Activated CD8-positive, alpha-beta T cell treated with anti-CD3 and anti-CD28 coated beads for 36 hours (primary cell): ENCODE measurements around the gene ITGBL1. TPM values are rescaled to one million over a fixed set of nuclear protein-coding genes. Genes with fewer than 3 reads are reported as not detected.

Experiments used
- ATAC-seq: fragments of 200-7000 bp; cut with Tn5 transposase; one replicate; pipeline ENCODE4 v1.10.0; 2021; ENCODE audit warnings: mild to moderate bottlenecking, moderate library complexity
- CTCF ChIA-PET: fragments of 350-600 bp; sonication (Branson Sonifier 250); formaldehyde crosslinking; loops from one replicate; lab custom pipeline; 2021; ENCODE audit warnings: antibody characterized with exemption; lab: Charles Lee
- POLR2A ChIA-PET: fragments of 350-600 bp; sonication (Branson Sonifier 250); formaldehyde crosslinking; loops from one replicate; lab custom pipeline; 2021; ENCODE audit warnings: antibody characterized with exemption; lab: Charles Lee
- DNase-seq: peaks from one replicate; pipeline ENCODE4 v3.0.0-alpha.2; 2020
- H3K27ac Mint-ChIP-seq: one replicate; pipeline ENCODE4 v1.8.0; 2021; ENCODE audit warnings: mild to moderate bottlenecking, mixed read lengths
- H3K27me3 Mint-ChIP-seq: one replicate; pipeline ENCODE4 v1.8.0; 2021; ENCODE audit warnings: mixed read lengths
- H3K36me3 Mint-ChIP-seq: one replicate; pipeline ENCODE4 v1.8.0; 2021; ENCODE audit warnings: low read depth, mixed read lengths
- H3K4me1 Mint-ChIP-seq: one replicate; pipeline ENCODE4 v1.8.0; 2021; ENCODE audit warnings: low read depth, mixed read lengths
- H3K4me3 Mint-ChIP-seq: one replicate; pipeline ENCODE4 v1.8.0; 2021; ENCODE audit warnings: mild to moderate bottlenecking, moderate library complexity, mixed read lengths
- H3K9me3 Mint-ChIP-seq: one replicate; pipeline ENCODE4 v1.8.0; 2021; ENCODE audit warnings: mixed read lengths
- intact Hi-C: fragments of 100-400 bp; cut with micrococcal nuclease; formaldehyde crosslinking; loops from one replicate; pipeline ENCODE4 v1.10.0; 2022
- total RNA-seq, 2 experiments: library from RNA; stranded (reverse); gene quantifications; one replicate each; pipeline ENCODE4 v1.2.3, GENCODE V29; 2021
- TF ChIP-seq, protein P1 (sequence below): fragments of 200-600 bp; IDR thresholded peaks from one replicate; pipeline ENCODE4 v1.8.0; 2022; ENCODE audit warnings: antibody characterized with exemption, mild to moderate bottlenecking

ITGBL1 gene
- total RNA-seq, 2 experiments from 2014 or later, result not detected

DNA sequence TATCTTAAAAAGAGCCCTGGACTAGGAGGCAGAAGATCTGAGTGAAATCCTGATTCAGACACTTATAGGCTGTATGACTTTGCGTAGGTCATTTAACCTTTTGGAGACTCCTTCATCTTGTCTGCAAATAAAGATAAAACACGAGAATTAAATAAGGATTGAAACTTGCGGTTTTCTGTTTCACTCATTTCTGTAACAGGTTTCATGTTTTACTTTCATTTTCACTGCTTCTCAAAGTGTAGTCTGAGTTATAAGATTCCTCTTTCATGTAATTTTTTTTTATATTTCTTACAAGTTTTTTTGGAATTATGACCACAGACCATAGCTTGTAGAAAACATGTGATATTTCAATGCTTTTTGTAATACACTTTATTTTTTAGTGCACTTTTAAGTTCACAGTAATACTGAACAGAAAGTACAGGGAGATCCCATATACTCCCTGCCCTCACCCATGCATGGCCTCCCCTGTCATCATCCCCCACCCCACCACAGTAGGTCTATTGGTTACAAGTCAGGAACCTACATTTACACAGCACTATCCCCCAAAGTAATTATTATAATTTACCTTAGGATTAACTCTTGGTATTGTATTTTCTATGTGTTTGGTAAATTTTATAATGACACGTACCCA lies 174.6 kb downstream of the ITGBL1 start:
- Mint-ChIP-seq H3K9me3 (no peaks in the 10 kb centered on the region), H3K4me1 (peaks cover 43% of the 10 kb centered on the region), H3K27ac (peak overlapping the region; percentile 59), H3K36me3 (no peaks in the 10 kb centered on the region), H3K4me3 (peak overlapping the region; percentile 30), H3K27me3 (no peaks in the 10 kb centered on the region)
- intact Hi-C loops, result loop anchor here (5.0 to 10.0 kb wide), 2 partner anchors 105 to 768 kb away; no protein-coding TSS in a partner anchor
- ATAC-seq (peak; percentile 86), DNase-seq (peak; percentile 65)
- ChIA-PET POLR2A (no interaction called here), CTCF (no interaction called here)
- TF ChIP-seq, protein P1, sequence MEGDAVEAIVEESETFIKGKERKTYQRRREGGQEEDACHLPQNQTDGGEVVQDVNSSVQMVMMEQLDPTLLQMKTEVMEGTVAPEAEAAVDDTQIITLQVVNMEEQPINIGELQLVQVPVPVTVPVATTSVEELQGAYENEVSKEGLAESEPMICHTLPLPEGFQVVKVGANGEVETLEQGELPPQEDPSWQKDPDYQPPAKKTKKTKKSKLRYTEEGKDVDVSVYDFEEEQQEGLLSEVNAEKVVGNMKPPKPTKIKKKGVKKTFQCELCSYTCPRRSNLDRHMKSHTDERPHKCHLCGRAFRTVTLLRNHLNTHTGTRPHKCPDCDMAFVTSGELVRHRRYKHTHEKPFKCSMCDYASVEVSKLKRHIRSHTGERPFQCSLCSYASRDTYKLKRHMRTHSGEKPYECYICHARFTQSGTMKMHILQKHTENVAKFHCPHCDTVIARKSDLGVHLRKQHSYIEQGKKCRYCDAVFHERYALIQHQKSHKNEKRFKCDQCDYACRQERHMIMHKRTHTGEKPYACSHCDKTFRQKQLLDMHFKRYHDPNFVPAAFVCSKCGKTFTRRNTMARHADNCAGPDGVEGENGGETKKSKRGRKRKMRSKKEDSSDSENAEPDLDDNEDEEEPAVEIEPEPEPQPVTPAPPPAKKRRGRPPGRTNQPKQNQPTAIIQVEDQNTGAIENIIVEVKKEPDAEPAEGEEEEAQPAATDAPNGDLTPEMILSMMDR, result no peak

DNA sequence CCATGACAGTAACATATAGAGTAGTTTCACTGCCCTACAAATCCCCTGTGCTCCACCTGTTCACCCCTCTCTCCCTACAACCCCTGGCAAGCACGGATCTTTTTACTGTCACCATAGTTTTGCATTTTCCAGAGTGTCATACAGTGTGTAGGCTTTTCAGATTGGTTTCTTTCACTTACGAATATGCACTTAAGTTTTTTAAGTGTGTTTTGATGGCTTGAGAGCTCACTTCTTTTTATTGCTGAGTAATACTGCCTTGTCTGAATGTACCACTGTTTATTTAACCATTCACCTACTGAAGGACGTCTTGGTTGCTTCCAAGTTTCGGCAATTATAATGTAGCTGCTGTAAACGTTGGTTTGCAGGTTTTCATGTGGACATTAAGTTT lies 175.1 kb downstream of the ITGBL1 start:
- H3K36me3 Mint-ChIP-seq, result no peaks in the 10 kb centered on the region
- intact Hi-C loops, result loop anchor here (5.0 to 10.0 kb wide), 2 partner anchors 105 to 767 kb away; no protein-coding TSS in a partner anchor
- peak; percentile 27 for ATAC-seq
- ChIA-PET POLR2A (no interaction called here), CTCF (no interaction called here)
- H3K4me3 Mint-ChIP-seq, result peak overlapping the region; percentile 30
- no peaks in the 10 kb centered on the region for H3K27me3 Mint-ChIP-seq
- H3K4me1 Mint-ChIP-seq, result peaks cover 43% of the 10 kb centered on the region
- H3K9me3 Mint-ChIP-seq, result no peaks in the 10 kb centered on the region
- peak overlapping the region; percentile 59 for H3K27ac Mint-ChIP-seq
- no peak for DNase-seq
- TF ChIP-seq, protein P1, result no peak

DNA sequence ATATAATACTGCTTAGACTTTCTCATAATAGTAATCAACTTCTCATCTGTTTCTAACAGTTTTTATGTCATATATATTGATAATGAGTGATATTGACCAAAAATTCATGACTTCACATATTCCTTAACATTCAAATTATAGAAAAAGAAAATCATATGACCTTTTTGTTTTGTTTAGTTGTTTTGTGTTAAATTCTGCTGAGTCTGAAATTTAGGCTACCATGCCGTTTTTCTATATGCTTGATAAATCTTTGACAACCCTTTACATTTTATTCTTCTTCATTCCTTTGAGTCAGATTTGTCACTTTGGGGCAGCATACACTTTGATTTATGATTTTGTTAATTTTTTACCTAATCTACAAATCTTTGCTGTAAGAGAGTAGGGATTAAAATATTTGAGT lies 176.4 kb downstream of the ITGBL1 start:
- intact Hi-C loops, result loop anchor here (5.0 to 10.0 kb wide), 2 partner anchors 107 to 766 kb away; no protein-coding TSS in a partner anchor
- Mint-ChIP-seq H3K27ac (no peak overlapping the region), H3K27me3 (no peaks in the 10 kb centered on the region), H3K4me3 (no peak overlapping the region), H3K36me3 (no peaks in the 10 kb centered on the region), H3K9me3 (no peaks in the 10 kb centered on the region), H3K4me1 (peaks cover 36% of the 10 kb centered on the region)
- ChIA-PET CTCF (no interaction called here), POLR2A (no interaction called here)
- ATAC-seq, result no peak
- TF ChIP-seq, protein P1, result no peak
- no peak for DNase-seq

DNA sequence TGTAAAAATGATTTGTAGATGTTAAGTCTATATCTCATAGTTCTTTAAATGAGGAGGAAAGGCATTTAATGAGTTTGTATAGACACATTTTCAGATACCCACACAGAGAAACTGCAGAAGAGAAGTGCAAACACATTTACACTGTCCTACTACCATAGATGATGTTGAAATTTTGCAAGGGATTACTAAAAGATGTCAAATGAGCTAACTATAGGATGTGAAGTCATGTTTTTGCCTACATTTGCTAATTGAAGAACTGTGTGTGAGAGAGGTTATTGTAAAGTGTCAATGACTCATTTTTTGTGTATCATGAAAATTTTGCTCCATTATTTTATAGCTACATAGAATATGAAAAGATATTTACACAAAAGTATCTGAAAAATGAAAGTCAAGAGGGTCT lies 178.9 kb downstream of the ITGBL1 start:
- CTCF ChIA-PET, result no interaction called here
- DNase-seq, result no peak
- ATAC-seq, result no peak
- TF ChIP-seq, protein P1, result no peak
- H3K27ac Mint-ChIP-seq, result no peak overlapping the region
- H3K9me3 Mint-ChIP-seq, result no peaks in the 10 kb centered on the region
- intact Hi-C loops, result no loop called here
- no peaks in the 10 kb centered on the region for H3K36me3 Mint-ChIP-seq
- peaks cover 15% of the 10 kb centered on the region for H3K4me1 Mint-ChIP-seq
- POLR2A ChIA-PET, result interaction anchor here (0.6 kb wide), 1 partner anchor 106 kb away, joined by 3 read pairs; no protein-coding TSS in a partner anchor
- no peaks in the 10 kb centered on the region for H3K27me3 Mint-ChIP-seq
- H3K4me3 Mint-ChIP-seq, result no peak overlapping the region

DNA sequence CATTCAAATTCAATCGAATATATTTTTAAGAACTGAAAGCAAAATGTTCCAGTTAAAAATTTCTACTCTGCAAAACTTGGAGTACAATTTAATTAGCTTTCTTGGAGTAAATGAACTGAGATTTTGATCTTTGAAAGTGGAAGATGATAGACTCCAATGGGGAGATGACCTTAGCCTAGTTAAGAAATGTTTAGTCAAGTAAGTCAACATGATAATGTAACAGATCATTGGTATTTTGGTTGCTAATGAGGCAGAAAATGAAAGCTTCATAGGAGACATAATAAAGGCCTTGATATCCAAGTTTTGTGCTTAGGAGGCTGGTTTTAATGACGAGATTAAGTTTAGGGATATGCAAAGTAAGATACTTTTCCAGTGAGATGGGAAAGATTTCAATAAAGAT lies 181.7 kb downstream of the ITGBL1 start:
- POLR2A ChIA-PET, result no interaction called here
- Mint-ChIP-seq H3K4me3 (no peak overlapping the region), H3K27me3 (no peaks in the 10 kb centered on the region), H3K36me3 (no peaks in the 10 kb centered on the region), H3K27ac (no peak overlapping the region), H3K9me3 (no peaks in the 10 kb centered on the region), H3K4me1 (no peaks in the 10 kb centered on the region)
- intact Hi-C loops, result no loop called here
- DNase-seq (no peak), ATAC-seq (no peak)
- CTCF ChIA-PET, result no interaction called here
- TF ChIP-seq, protein P1, result no peak
